K562 (cell line): ENCODE measurements around the gene KAZN. TPM values are rescaled to one million over a fixed set of nuclear protein-coding genes. Genes with fewer than 3 reads are reported as not detected.

ENCODE experiments used
- ATAC-seq: fragments of 200-7000 bp; cut with Tn5 transposase; 3 replicates; pipeline ENCODE4 v1.9.1; 2020; ENCODE audit warnings: moderate library complexity
- BruUV-seq: library from RNA; stranded (reverse); fragments of 400-500 nt; replicated peaks from 2 replicates; lab custom pipeline; 2021; lab: Mats Ljungman, UMichigan
- CTCF ChIA-PET: fragments of 300-600 bp; formaldehyde crosslinking; extraction: SDS; loops from one replicate; lab custom pipeline; 2021; ENCODE audit warnings: low intra/inter-chr PET ratio; lab: Yijun Ruan, JAX
- POLR2A ChIA-PET: fragments of 300-600, 350-650 bp; sonication (Branson Sonifier 250); formaldehyde crosslinking; extraction: SDS; loops from one replicate; lab custom pipeline; 2021; ENCODE audit warnings: antibody characterized with exemption, inconsistent platforms; lab: Yijun Ruan, JAX
- DNase-seq, 4 experiments: peaks; one replicate each; pipeline versions ENCODE4 v3.0.0 to v3.0.0-alpha.2; 2011 to 2018; ENCODE audit warnings: low spot score in 3 of 4, mixed read lengths in 3 of 4; ENCODE audit errors: extremely low read depth in 1 of 4
- FAIRE-seq: peaks from 2 replicates; lab custom pipeline; 2011; peaks lifted over from hg19 to GRCh38; lab: Jason Lieb, UNC
- H2AFZ ChIP-seq: 2 replicates; pipeline ENCODE4 v1.6.0; 2011; ENCODE audit warnings: low read depth, low read length, control low read depth, inconsistent platforms
- H3K27ac ChIP-seq: fragments of 200-600 bp; 3 replicates; pipeline ENCODE4 v1.8.0; 2011; ENCODE audit warnings: low read depth, mild to moderate bottlenecking, control low read depth, inconsistent platforms, low read length, moderate library complexity, mixed read lengths; ENCODE audit errors: extremely low read depth
- H3K27me3 ChIP-seq, 2 experiments: fragments of 300-600 bp in 1 of 2; 2 replicates in 1 of 2; 3 replicates in 1 of 2; pipeline versions ENCODE4 v1.6.0 to v1.8.0; 2011; ENCODE audit warnings: inconsistent platforms in 2 of 2, low read length in 2 of 2, mild to moderate bottlenecking in 1 of 2, mixed read lengths in 1 of 2, moderate library complexity in 1 of 2; ENCODE audit not compliant: control insufficient read depth in 2 of 2, insufficient read depth in 2 of 2
- H3K36me3 ChIP-seq: fragments of 300-600 bp; 3 replicates; pipeline ENCODE4 v1.8.0; 2011; ENCODE audit warnings: mild to moderate bottlenecking, low read length, inconsistent platforms; ENCODE audit not compliant: control insufficient read depth, insufficient read depth
- H3K4me1 ChIP-seq, 2 experiments: fragments of 200-600 bp in 1 of 2; replicated peaks in 1 of 2; 2 replicates in 1 of 2; 3 replicates in 1 of 2; pipeline versions ENCODE4 v1.5.1 to v1.8.0; 2011; ENCODE audit warnings: inconsistent platforms in 2 of 2, low read length in 2 of 2, mild to moderate bottlenecking in 1 of 2, mixed read lengths in 1 of 2, moderate library complexity in 1 of 2; ENCODE audit not compliant: control insufficient read depth in 2 of 2, insufficient read depth in 2 of 2
- H3K4me2 ChIP-seq: 2 replicates; pipeline ENCODE4 v1.6.1; 2011; ENCODE audit warnings: low read length, control low read depth, inconsistent platforms, mixed read lengths; ENCODE audit not compliant: insufficient read depth
- H3K4me3 ChIP-seq: fragments of 200-600 bp; sonication (generic), shearing (Covaris generic); 2 replicates; pipeline ENCODE4 v1.5.1; 2016; ENCODE audit warnings: control low read depth, inconsistent platforms
- H3K79me2 ChIP-seq: fragments of 200-600 bp; 3 replicates; pipeline ENCODE4 v1.8.0; 2011; ENCODE audit warnings: low read length, inconsistent platforms; ENCODE audit not compliant: control insufficient read depth, insufficient read depth
- H3K9ac ChIP-seq, 2 experiments: 2 replicates each; pipeline versions ENCODE4 v1.6.0 to v1.6.1; 2011; ENCODE audit warnings: low read depth in 2 of 2, low read length in 2 of 2, control low read depth in 1 of 2, inconsistent platforms in 1 of 2, mild to moderate bottlenecking in 1 of 2, mixed read lengths in 1 of 2; ENCODE audit not compliant: insufficient read depth in 1 of 2
- H3K9me1 ChIP-seq: one replicate; pipeline ENCODE4 v1.6.0; 2011; ENCODE audit warnings: inconsistent platforms, mild to moderate bottlenecking, low read length, moderate library complexity; ENCODE audit not compliant: control insufficient read depth, insufficient read depth
- H3K9me3 ChIP-seq: replicated peaks from 2 replicates; pipeline ENCODE4 v1.5.1; 2011; ENCODE audit warnings: low read depth, low read length, inconsistent platforms; ENCODE audit not compliant: control insufficient read depth, insufficient read depth
- H4K20me1 ChIP-seq: replicated peaks from 2 replicates; pipeline ENCODE4 v1.6.1; 2011; ENCODE audit warnings: low read length, inconsistent platforms, mixed read lengths; ENCODE audit not compliant: control insufficient read depth, insufficient read depth
- CHD4 ChIP-seq: fragments of 200-600 bp; sonication (generic); IDR thresholded peaks from 3 replicates; pipeline ENCODE4 v1.6.1; 2012; ENCODE audit warnings: low read depth, mild to moderate bottlenecking, mixed read lengths, low read length, inconsistent platforms; ENCODE audit not compliant: insufficient read depth, insufficient replicate concordance, poor library complexity, severe bottlenecking
- CTBP1 ChIP-seq: fragments of 450-650 bp; IDR thresholded peaks from 2 replicates; pipeline ENCODE4 v1.6.1; 2016; ENCODE audit warnings: borderline replicate concordance
- CXXC5 ChIP-seq: fragments of 250-450 bp; sonication (Bioruptor Pico); IDR thresholded peaks from 2 replicates; pipeline ENCODE4 v1.8.0; 2022; ENCODE audit warnings: inconsistent platforms, mild to moderate bottlenecking, moderate library complexity
- DMBX1 ChIP-seq: fragments of 250-450 bp; sonication (Bioruptor Pico); IDR thresholded peaks from 2 replicates; pipeline ENCODE4 v1.8.0; 2022; ENCODE audit warnings: inconsistent platforms, mild to moderate bottlenecking, moderate library complexity, borderline replicate concordance
- GTF3C2 ChIP-seq: IDR thresholded peaks from 3 replicates; pipeline ENCODE4 v1.6.1; 2011; ENCODE audit warnings: borderline replicate concordance, mild to moderate bottlenecking, moderate library complexity; ENCODE audit not compliant: insufficient read length; ENCODE audit errors: extremely low read depth
- HLTF ChIP-seq: fragments of 450-650 bp; IDR thresholded peaks from 2 replicates; pipeline ENCODE4 v1.6.1; 2016
- KDM1A ChIP-seq, 2 experiments: fragments of 450-650 bp; IDR thresholded peaks; 2 replicates each; pipeline ENCODE4 v1.6.1; 2016; ENCODE audit warnings: mild to moderate bottlenecking in 2 of 2
- KDM4B ChIP-seq, 2 experiments: fragments of 450-650 bp in 1 of 2; sonication (generic) in 1 of 2; IDR thresholded peaks; 2 replicates each; pipeline ENCODE4 v1.6.1; 2016 to 2017; ENCODE audit warnings: borderline replicate concordance in 2 of 2, antibody characterized with exemption in 1 of 2, low read depth in 1 of 2, mild to moderate bottlenecking in 1 of 2
- L3MBTL2 ChIP-seq: fragments of 450-650 bp; IDR thresholded peaks from 2 replicates; pipeline ENCODE4 v1.6.1; 2016; ENCODE audit warnings: mild to moderate bottlenecking, moderate library complexity
- NFIC ChIP-seq: fragments of 450-650 bp; IDR thresholded peaks from 2 replicates; pipeline ENCODE4 v1.6.1; 2017; ENCODE audit warnings: mild to moderate bottlenecking, inconsistent platforms
- NR3C1 ChIP-seq: sonication (generic); formaldehyde crosslinking; IDR thresholded peaks from 2 replicates; pipeline ENCODE4 v1.8.1; 2022; ENCODE audit warnings: missing genetic modification reagents
- RFX1 ChIP-seq: fragments of 450-650 bp; IDR thresholded peaks from 2 replicates; pipeline ENCODE4 v1.6.1; 2016; ENCODE audit warnings: mild to moderate bottlenecking, moderate library complexity
- SIX5 ChIP-seq, 2 experiments: IDR thresholded peaks; 2 replicates each; pipeline ENCODE4 v1.6.1; 2011; ENCODE audit warnings: low read length in 2 of 2, borderline replicate concordance in 1 of 2, low read depth in 1 of 2, mild to moderate bottlenecking in 1 of 2, moderate library complexity in 1 of 2; ENCODE audit not compliant: insufficient read depth in 1 of 2
- SMARCA5 ChIP-seq: fragments of 450-650 bp; IDR thresholded peaks from 2 replicates; pipeline ENCODE4 v1.6.1; 2016
- TOE1 ChIP-seq, 2 experiments: fragments of 450-650 bp in 1 of 2; sonication (generic) in 1 of 2; formaldehyde crosslinking in 1 of 2; IDR thresholded peaks; 2 replicates each; pipeline versions ENCODE4 v1.7.1 to v1.8.0; 2016 to 2022; ENCODE audit warnings: borderline replicate concordance in 2 of 2, mild to moderate bottlenecking in 2 of 2, antibody characterized with exemption in 1 of 2, inconsistent platforms in 1 of 2, low read depth in 1 of 2, missing genetic modification reagents in 1 of 2, moderate library complexity in 1 of 2
- ZNF121 ChIP-seq: sonication (generic); formaldehyde crosslinking; conservative IDR thresholded peaks from 2 replicates; pipeline ENCODE4 v1.8.0; 2022; ENCODE audit warnings: missing genetic modification reagents
- ZNF224 ChIP-seq: sonication (generic); formaldehyde crosslinking; IDR thresholded peaks from 2 replicates; pipeline ENCODE4 v1.8.0; 2022; ENCODE audit warnings: mild to moderate bottlenecking, missing genetic modification reagents
- ZNF696 ChIP-seq: fragments of 250-450 bp; sonication (Bioruptor Pico); conservative IDR thresholded peaks from 2 replicates; pipeline ENCODE4 v1.4.0; 2020; ENCODE audit warnings: mild to moderate bottlenecking, moderate library complexity
- ZNF79 ChIP-seq: fragments of 250-450 bp; sonication (Bioruptor Pico); IDR thresholded peaks from 2 replicates; pipeline ENCODE4 v1.4.0; 2020; ENCODE audit warnings: low read depth, mild to moderate bottlenecking, moderate library complexity
- WGBS: fragments of 100-300 bp; shearing (Covaris generic); methylation state at CpG from one replicate; pipeline ENCODE4 v1.1.6; 2016; ENCODE audit warnings: low coverage, mixed read lengths; ENCODE audit not compliant: insufficient coverage; ENCODE audit errors: missing lambda C conversion rate; 5-methylcytosine and 5-hydroxymethylcytosine counted together
- in situ Hi-C: fragments of 300-500 bp; cut with MboI; formaldehyde crosslinking; loops from 4 replicates; pipeline ENCODE4 v1.15.0; 2018; ENCODE audit warnings: inconsistent platforms, mixed read lengths
- intact Hi-C: fragments of 100-400 bp; cut with micrococcal nuclease; formaldehyde crosslinking; loops from 2 replicates; pipeline ENCODE4 v1.14.2; 2022
- polyA plus RNA-seq, 8 experiments: library from polyadenylated mRNA; depleted of rRNA in 4 of 8; stranded (reverse) in 5 of 8; unstranded in 3 of 8; fragments of >200 nt; fragmentation: Nextera tagmentation in 2 of 8; fragmentation: Illumina TruSeq in 1 of 8; extraction: Ambion mirVana in 2 of 8; extraction: Trizol in 1 of 8; gene quantifications; 2 replicates each; pipeline versions ENCODE4 v1.2.1 to v1.2.3, GENCODE V29; 2011 to 2014; ENCODE audit warnings: inconsistent platforms in 1 of 8, missing spikeins in 1 of 8
- total RNA-seq, 7 experiments: library from RNA; depleted of rRNA in 6 of 7; stranded (reverse); fragments of >200 nt in 6 of 7; fragmentation: Illumina TruSeq in 2 of 7; extraction: Trizol in 2 of 7; gene quantifications; 2 replicates each; pipeline versions ENCODE4 v1.2.1 to v1.2.3, GENCODE V29; 2011 to 2021; ENCODE audit warnings: low replicate concordance in 1 of 7

KAZN gene
- total and polyA plus RNA-seq, 9 of the 15 experiments (the other 6 are each of a cell fraction or from before 2014, with no cell fraction given) = 2.1 to 21.6 (median 5.4) TPM

GRCh38 chr1:14896381-14897079, 298.0 kb downstream of the KAZN start:
- Histone ChIP-seq H4K20me1 (no peaks in the 10 kb centered on the region), H3K4me1 (peaks cover 3 to 6% of the 10 kb centered on the region in 2 experiments; a peak in 2 of 5 replicates), H3K9ac (no peak overlapping the region), H3K27ac (no peak overlapping the region), H3K36me3 (no peaks in the 10 kb centered on the region), H2AFZ (peak overlapping the region; percentile 37; the same call in 1 of the 2 replicates), H3K9me1 (no peaks in the 10 kb centered on the region), H3K27me3 (peaks cover 13 to 64% of the 10 kb centered on the region in 2 experiments), H3K4me3 (no peak overlapping the region), H3K9me3 (no peaks in the 10 kb centered on the region), H3K79me2 (no peaks in the 10 kb centered on the region), H3K4me2 (no peak overlapping the region)
- 11% methylated on average over 3 of the region's 3 CpGs for WGBS
- in situ Hi-C loops = no loop called here
- FAIRE-seq (no peak), ATAC-seq (no peak), DNase-seq (no peak)
- ChIA-PET POLR2A (interaction anchor here (0.5 to 3.6 kb wide), 10 partner anchors 8 to 141 kb away, joined by 3 to 17 read pairs (median 4); no protein-coding TSS in a partner anchor), CTCF (interaction anchor here (0.6 kb wide), 1 partner anchor 10 kb away, joined by 3 read pairs; no protein-coding TSS in a partner anchor)
- intact Hi-C loops = no loop called here
- BruUV-seq = no TSS peak
- TF ChIP-seq L3MBTL2 = no peak
- TF ChIP-seq GTF3C2 = no peak
- no peak for TF ChIP-seq ZNF121 (CRISPR knock-in tag)
- no peak for TF ChIP-seq NFIC
- peak in 1 of 2 experiments; percentile 37; a peak in 1 of 4 replicates for TF ChIP-seq KDM1A (IDR thresholded peaks at IDR 0.05)
- TF ChIP-seq DMBX1 (CRISPR knock-in tag) = no peak
- TF ChIP-seq TOE1 (IDR thresholded peaks at IDR 0.05; ENCODE audit: borderline replicate concordance) = no peak
- TF ChIP-seq TOE1 (CRISPR knock-in tag; IDR thresholded peaks at IDR 0.05; ENCODE audit: borderline replicate concordance, low read depth) = no peak
- TF ChIP-seq CXXC5 (CRISPR knock-in tag) = 0 out of 2 replicates have a peak, but pooled peaks have one; percentile 18
- no peak for TF ChIP-seq NR3C1 (CRISPR knock-in tag)
- TF ChIP-seq CHD4 = peak; percentile 66
- TF ChIP-seq ZNF696 (CRISPR knock-in tag) = no peak
- TF ChIP-seq KDM4B (IDR thresholded peaks at IDR 0.05; ENCODE audit: borderline replicate concordance in 2 of 2, low read depth in 1 of 2) = no peak
- TF ChIP-seq SIX5 (IDR thresholded peaks at IDR 0.05; ENCODE audit: borderline replicate concordance in 1 of 2, insufficient read depth in 1 of 2, low read depth in 1 of 2, low read length in 2 of 2) = no peak
- peak; percentile 75; the same call in 1 of the 2 replicates for TF ChIP-seq SMARCA5
- no peak for TF ChIP-seq RFX1
- TF ChIP-seq ZNF224 (CRISPR knock-in tag) = no peak
- TF ChIP-seq HLTF = no peak
- TF ChIP-seq ZNF79 (CRISPR knock-in tag) = no peak
- TF ChIP-seq CTBP1 = no peak
